ENCODE results near the gene HAUS7. TPM values are rescaled to one million over a fixed set of nuclear protein-coding genes. Genes with fewer than 3 reads are reported as not detected.

The HAUS7 gene
- total and polyA plus RNA-seq, 12 donors: 12.7 to 45.3 (median 19.2) TPM

- peaks cover 0 to 9% (median 0%) of the 10 kb centered on the region in 7 donors for H3K27me3 ChIP-seq
- no peaks in the 10 kb centered on the region for H3K36me3 ChIP-seq
- 84 to 87% methylated on average over 9 to 10 of the region's 10 CpGs for WGBS, 2 donors
- H3K4me1 ChIP-seq: peaks cover 0 to 9% (median 0%) of the 10 kb centered on the region in 9 donors
- DNase-seq (no peak), ATAC-seq (no peak)
- no peak overlapping the region for H3K27ac ChIP-seq
- TF ChIP-seq CTCF (IDR thresholded peaks at IDR 0.05): no peak
- H3K4me3 ChIP-seq: no peak overlapping the region
- intact Hi-C loops (cut with DNase I): no loop called here
- no peaks in the 10 kb centered on the region for H3K9me3 ChIP-seq
Observed at GRCh38 chrX:153408221-153408721, 62.1 kb downstream of the HAUS7 start.

- no peak overlapping the region for H3K27ac ChIP-seq
- intact Hi-C loops (cut with DNase I): no loop called here
- no peak for TF ChIP-seq CTCF (IDR thresholded peaks at IDR 0.05)
- no peak for ATAC-seq
- no peak overlapping the region for H3K4me3 ChIP-seq
- no peaks in the 10 kb centered on the region for H3K36me3 ChIP-seq
- DNase-seq: no peak
- H3K4me1 ChIP-seq: peaks cover 0 to 9% (median 0%) of the 10 kb centered on the region in 9 donors
- no peaks in the 10 kb centered on the region for H3K9me3 ChIP-seq
- peaks cover 0 to 6% (median 0%) of the 10 kb centered on the region in 7 donors for H3K27me3 ChIP-seq
- 38 to 48% methylated on average over 1 to 3 of the region's 3 CpGs for WGBS, 2 donors
Observed at GRCh38 chrX:153407736-153408135, 62.6 kb downstream of the HAUS7 start.

GRCh38 chrX:153406903-153407302 lies 63.5 kb downstream of the HAUS7 start:
- DNase-seq: no peak
- WGBS, 2 donors: 91 to 99% methylated on average over 7 of the region's 7 CpGs
- Histone ChIP-seq H3K4me1 (peaks cover 0 to 3% (median 0%) of the 10 kb centered on the region in 9 donors), H3K36me3 (no peaks in the 10 kb centered on the region), H3K27me3 (peaks cover 0 to 5% (median 0%) of the 10 kb centered on the region in 7 donors), H3K9me3 (peaks cover 0 to 2% (median 0%) of the 10 kb centered on the region in 11 donors), H3K4me3 (no peak overlapping the region), H3K27ac (no peak overlapping the region)
- intact Hi-C loops (cut with DNase I): no loop called here
- TF ChIP-seq CTCF (IDR thresholded peaks at IDR 0.05): no peak
- no peak for ATAC-seq

GRCh38 chrX:153406011-153406410 lies 64.4 kb downstream of the HAUS7 start:
- 91 to 94% methylated on average over 8 to 9 of the region's 9 CpGs for WGBS, 2 donors
- TF ChIP-seq CTCF (IDR thresholded peaks at IDR 0.05): no peak
- Histone ChIP-seq H3K27ac (no peak overlapping the region), H3K27me3 (no peaks in the 10 kb centered on the region), H3K4me1 (no peaks in the 10 kb centered on the region), H3K4me3 (no peak overlapping the region), H3K9me3 (peaks cover 0 to 10% (median 0%) of the 10 kb centered on the region in 11 donors), H3K36me3 (no peaks in the 10 kb centered on the region)
- ATAC-seq (no peak), DNase-seq (no peak)
- intact Hi-C loops (cut with DNase I): no loop called here

Measured in heart right ventricle (tissue), 16 donors.